RCC 7860 (cell line): Measurements from ENCODE around the gene BAZ2A.
A peak's percentile ranks its signal among the peaks of the same experiment; 100 is the strongest.
"Not testable (repeated sequence)": the region's sequence is repeated elsewhere in the genome, so short reads cannot be mapped to it uniquely, and the experiment has no call there.

Experiments
- DNase-seq: peaks from one replicate; pipeline ENCODE4 v3.0.0-alpha.2; 2015; ENCODE audit warnings: low spot score
- FAIRE-seq: peaks from 2 replicates; lab custom pipeline; 2012; peaks lifted over from hg19 to GRCh38; lab: Jason Lieb, UNC

BAZ2A gene

GRCh38 chr12:56599797-56600196, 30.3 kb downstream of the BAZ2A start:
- FAIRE-seq (no peak), DNase-seq (no peak)

GRCh38 chr12:56599041-56599440, 31.1 kb downstream of the BAZ2A start:
- DNase-seq, result no peak
- no peak for FAIRE-seq

- DNase-seq, result no peak
- no peak for FAIRE-seq
Observed at GRCh38 chr12:56596815-56597214, 33.3 kb downstream of the BAZ2A start.

- DNase-seq, result peak; percentile 61
- no peak for FAIRE-seq
Observed at GRCh38 chr12:56593909-56594621, 36.1 kb downstream of the BAZ2A start.

GRCh38 chr12:56591961-56592360, 38.2 kb downstream of the BAZ2A start:
- FAIRE-seq, result no peak
- no peak for DNase-seq

- FAIRE-seq (no peak), DNase-seq (no peak)
Observed at GRCh38 chr12:56591126-56591525, 39.0 kb downstream of the BAZ2A start.

- DNase-seq, result peak; percentile 12
- FAIRE-seq, result no peak
Observed at GRCh38 chr12:56590237-56590830, 39.8 kb downstream of the BAZ2A start.

GRCh38 chr12:56589783-56590182, 40.3 kb downstream of the BAZ2A start:
- DNase-seq (no peak), FAIRE-seq (no peak)

- FAIRE-seq (no peak), DNase-seq (no peak)
Observed at GRCh38 chr12:56585098-56585497, 45.0 kb downstream of the BAZ2A start.

- FAIRE-seq, result peak; percentile 57
- peak; percentile 71 for DNase-seq
Observed at GRCh38 chr12:56581418-56582145, 48.5 kb downstream of the BAZ2A start.

- no peak for DNase-seq
- FAIRE-seq, result no peak
Observed at GRCh38 chr12:56578983-56579546, 51.1 kb downstream of the BAZ2A start.

- FAIRE-seq, DNase-seq: not testable (repeated sequence)
Observed at GRCh38 chr12:56577248-56577647, 52.9 kb downstream of the BAZ2A start.

GRCh38 chr12:56574210-56574609, 55.9 kb downstream of the BAZ2A start:
- DNase-seq (no peak), FAIRE-seq (no peak)

GRCh38 chr12:56572288-56572687, 57.8 kb downstream of the BAZ2A start:
- DNase-seq (no peak), FAIRE-seq (no peak)

GRCh38 chr12:56571121-56571520, 59.0 kb downstream of the BAZ2A start:
- no peak for FAIRE-seq

GRCh38 chr12:56568146-56568545, 62.0 kb downstream of the BAZ2A start:
- DNase-seq, result no peak
- FAIRE-seq, result no peak

More at GRCh38 chr12:56571121-56571520, 59.0 kb downstream of the BAZ2A start:
- DNase-seq, result no peak

- no peak for FAIRE-seq
Observed at GRCh38 chr12:56565510-56566101, 64.5 kb downstream of the BAZ2A start.

GRCh38 chr12:56551070-56551469, 79.1 kb downstream of the BAZ2A start:
- FAIRE-seq (no peak), DNase-seq (no peak)

More at GRCh38 chr12:56565510-56566101, 64.5 kb downstream of the BAZ2A start:
- no peak for DNase-seq

GRCh38 chr12:56546680-56547079, 83.4 kb downstream of the BAZ2A start:
- FAIRE-seq, result no peak
- DNase-seq, result no peak
